Uterus (tissue), 4 donors: ENCODE data around the gene TRIP6. TPM values are rescaled to one million over a fixed set of nuclear protein-coding genes. Genes with fewer than 3 reads are reported as not detected.

ENCODE experiments used
- DNase-seq, 2 donors: peaks; one replicate each; pipeline ENCODE4 v3.0.0-alpha.2; 2019 to 2020
- H3K27ac ChIP-seq, 2 donors: fragments of 200-600 bp; sonication (generic); 1 replicate in 1 of 2; 2 replicates in 1 of 2; pipeline ENCODE4 v1.5.1; 2016 to 2018
- H3K27me3 ChIP-seq, 2 donors: fragments of 200-600 bp; sonication (generic); one replicate each; pipeline ENCODE4 v1.5.1; 2018 to 2019; ENCODE audit warnings: control low read depth in 1 of 2
- H3K36me3 ChIP-seq, 2 donors: fragments of 200-600 bp; sonication (generic); one replicate each; pipeline ENCODE4 v1.5.1; 2019; ENCODE audit warnings: control low read depth in 1 of 2
- H3K4me1 ChIP-seq, 2 donors: fragments of 200-600 bp; sonication (generic); one replicate each; pipeline ENCODE4 v1.5.1; 2018 to 2019; ENCODE audit warnings: control low read depth in 1 of 2
- H3K4me3 ChIP-seq, 2 donors: fragments of 200-600 bp; sonication (generic); 1 replicate in 1 of 2; 2 replicates in 1 of 2; pipeline ENCODE4 v1.5.1; 2018 to 2019; ENCODE audit warnings: mild to moderate bottlenecking in 1 of 2
- H3K9me3 ChIP-seq, 2 donors: fragments of 200-600 bp; sonication (generic); one replicate each; pipeline ENCODE4 v1.5.1; 2019; ENCODE audit warnings: control low read depth in 1 of 2
- CTCF ChIP-seq, 4 experiments: fragments of 200-600 bp in 2 of 4; fragments of 450-650 bp in 2 of 4; sonication (generic) in 2 of 4; IDR thresholded peaks; one replicate each; pipeline ENCODE4 v1.5.1; 2016 to 2019; ENCODE audit warnings: antibody characterized with exemption in 4 of 4, mild to moderate bottlenecking in 2 of 4, moderate library complexity in 1 of 4
- POLR2A ChIP-seq, 2 donors: fragments of 450-650 bp; IDR thresholded peaks; one replicate each; pipeline ENCODE4 v1.6.1; 2016; ENCODE audit warnings: antibody characterized with exemption in 2 of 2, mild to moderate bottlenecking in 1 of 2, moderate library complexity in 1 of 2
- intact Hi-C: fragments of 100-400 bp; cut with DNase I; formaldehyde crosslinking; loops from one replicate; pipeline ENCODE4 v1.15.1; 2023; ENCODE audit warnings: low total_unique reads
- total RNA-seq, 4 donors: library from RNA; depleted of rRNA in 3 of 4; stranded (reverse); fragments of >200 nt in 3 of 4; gene quantifications; one replicate each; pipeline versions ENCODE4 v1.1.0 to v1.2.4, GENCODE V29; 2014 to 2023
- donor health status: DM: yes; HTN: yes; CAD: no.

TRIP6 gene
- total RNA-seq, 4 donors from 2014 or later = 26.2 to 105 (median 61.6) TPM

DNA sequence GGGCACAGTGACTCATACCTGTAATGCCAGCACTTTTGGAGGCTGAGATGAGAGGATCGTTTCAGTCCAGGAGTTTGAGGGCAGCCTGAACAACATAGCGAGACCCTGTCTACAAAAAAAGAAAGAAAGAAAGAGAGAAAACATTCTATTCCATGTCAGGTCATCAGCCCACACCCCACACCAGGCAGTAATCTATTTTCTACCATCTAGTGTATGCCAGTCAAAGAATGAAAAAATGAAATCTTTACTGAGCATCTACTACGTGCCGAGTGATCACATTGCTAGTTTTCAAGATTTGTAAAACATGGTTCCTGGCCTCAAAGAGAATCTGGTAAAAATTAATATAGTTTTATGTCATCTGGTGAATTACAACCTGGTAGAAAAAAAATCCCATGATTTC, 36.8 kb upstream of the TRIP6 start:
- H3K9me3 ChIP-seq = no peaks in the 10 kb centered on the region
- no peak for DNase-seq
- intact Hi-C loops = no loop called here
- no peak overlapping the region for H3K4me3 ChIP-seq
- no peaks in the 10 kb centered on the region for H3K4me1 ChIP-seq
- H3K36me3 ChIP-seq = no peaks in the 10 kb centered on the region
- H3K27me3 ChIP-seq = no peaks in the 10 kb centered on the region
- TF ChIP-seq POLR2A (IDR thresholded peaks at IDR 0.05) = no peak
- no peak for TF ChIP-seq CTCF (IDR thresholded peaks at IDR 0.05)
- peak overlapping the region in 1 of 2 donors; percentile 92 for H3K27ac ChIP-seq

DNA sequence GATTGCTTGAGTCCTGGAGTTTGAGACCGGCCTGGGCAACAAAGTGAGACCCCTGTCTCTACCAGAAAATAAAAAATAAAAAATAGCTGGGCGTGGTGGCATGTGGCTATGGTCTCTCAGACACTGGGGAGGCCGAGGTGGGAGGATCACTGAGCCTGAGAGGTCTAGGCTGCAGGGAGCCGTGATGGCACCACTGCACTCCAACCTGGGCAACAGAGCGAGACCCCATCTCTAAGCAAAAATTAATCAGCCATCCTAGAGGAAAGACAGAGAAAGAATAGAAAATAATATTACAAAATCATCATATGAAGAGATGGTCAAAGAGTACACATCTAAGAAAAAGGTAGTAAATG, 34.9 kb upstream of the TRIP6 start:
- Histone ChIP-seq H3K4me1 (peaks cover 0 to 6% of the 10 kb centered on the region in 2 donors), H3K36me3 (no peaks in the 10 kb centered on the region), H3K4me3 (no peak overlapping the region), H3K27me3 (no peaks in the 10 kb centered on the region), H3K27ac (no peak overlapping the region), H3K9me3 (no peaks in the 10 kb centered on the region)
- no peak for DNase-seq
- no peak for TF ChIP-seq CTCF (IDR thresholded peaks at IDR 0.05)
- TF ChIP-seq POLR2A (IDR thresholded peaks at IDR 0.05) = no peak
- intact Hi-C loops = no loop called here

DNA sequence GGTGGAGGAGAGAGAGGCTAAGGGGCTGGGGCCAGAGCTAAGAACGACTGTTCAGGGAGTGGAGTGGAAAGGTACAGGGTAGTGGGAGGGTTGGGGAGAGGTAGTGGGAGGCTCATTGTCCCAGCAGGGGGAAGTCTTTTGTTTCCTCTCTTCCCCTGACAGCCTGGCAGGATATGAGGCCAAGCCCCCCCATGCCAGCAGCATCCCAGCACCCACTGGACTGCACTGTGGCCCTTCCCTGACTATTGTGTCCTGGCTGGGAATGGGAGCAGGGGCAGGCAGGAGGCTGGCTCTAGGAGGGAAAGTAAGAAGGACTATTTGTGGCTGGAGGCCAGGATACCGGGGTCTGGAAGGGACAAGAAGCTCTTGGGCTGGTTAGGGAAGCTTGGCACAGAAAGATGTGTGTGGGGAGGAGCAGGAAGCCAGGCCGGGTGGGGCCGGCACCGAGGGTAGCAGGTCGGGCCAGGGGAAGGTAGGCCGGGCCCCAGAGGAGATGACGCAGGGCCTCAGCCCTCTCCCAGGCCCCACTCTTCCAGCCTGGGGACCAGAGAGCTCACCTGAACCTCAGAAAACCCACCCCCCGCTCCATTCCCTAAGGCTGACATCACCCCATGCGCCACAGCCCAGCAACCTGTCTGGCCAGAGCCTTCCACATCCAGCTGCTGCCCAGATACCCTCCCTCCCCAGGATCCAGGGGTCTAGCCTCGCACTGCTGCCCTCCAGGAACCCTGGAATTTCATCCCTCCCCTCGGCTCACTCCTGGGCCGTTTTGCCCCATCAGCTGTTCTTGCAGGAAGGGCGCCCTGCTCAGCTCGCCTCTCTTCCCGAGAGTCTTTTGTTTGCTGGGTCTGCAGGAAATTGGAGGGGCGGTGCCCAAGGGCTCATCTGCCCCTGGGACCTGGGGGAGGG, 31.0 kb upstream of the TRIP6 start:
- Histone ChIP-seq H3K27me3 (no peaks in the 10 kb centered on the region), H3K36me3 (no peaks in the 10 kb centered on the region), H3K4me3 (no peak overlapping the region), H3K27ac (peak overlapping the region; percentile 85 to 86), H3K4me1 (peaks cover 0 to 6% of the 10 kb centered on the region in 2 donors), H3K9me3 (no peaks in the 10 kb centered on the region)
- TF ChIP-seq POLR2A (IDR thresholded peaks at IDR 0.05) = no peak
- TF ChIP-seq CTCF (IDR thresholded peaks at IDR 0.05) = no peak
- intact Hi-C loops = no loop called here
- peak; percentile 41 to 85 for DNase-seq

DNA sequence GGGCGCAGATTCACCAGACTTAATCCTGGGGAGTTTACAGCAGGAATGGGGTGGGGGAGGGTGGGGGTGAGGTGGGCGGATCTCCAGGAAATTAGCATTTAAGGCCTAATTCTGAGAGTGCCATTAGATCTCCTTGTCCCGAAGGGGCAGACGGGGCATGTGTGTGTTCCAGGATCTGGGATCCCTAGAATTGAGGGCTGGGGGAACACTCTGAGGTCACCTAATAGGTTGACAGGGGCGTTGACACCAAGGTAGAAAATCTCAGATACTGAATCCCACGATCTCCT, 30.4 kb upstream of the TRIP6 start:
- Histone ChIP-seq H3K4me3 (peak overlapping the region; percentile 31 to 37), H3K9me3 (no peaks in the 10 kb centered on the region), H3K36me3 (no peaks in the 10 kb centered on the region), H3K27ac (peak overlapping the region; percentile 85 to 86), H3K27me3 (no peaks in the 10 kb centered on the region), H3K4me1 (peaks cover 0 to 6% of the 10 kb centered on the region in 2 donors)
- no peak for TF ChIP-seq CTCF (IDR thresholded peaks at IDR 0.05)
- TF ChIP-seq POLR2A (IDR thresholded peaks at IDR 0.05) = no peak
- intact Hi-C loops = no loop called here
- DNase-seq = no peak

GRCh38 chr7:100837099-100837836, 29.9 kb upstream of the TRIP6 start:
- peak; percentile 27 to 36 for TF ChIP-seq POLR2A (IDR thresholded peaks at IDR 0.05)
- TF ChIP-seq CTCF (IDR thresholded peaks at IDR 0.05) = peak in 1 of 4 experiments; percentile 8
- Histone ChIP-seq H3K27ac (peak overlapping the region; percentile 85 to 86), H3K4me3 (peak overlapping the region; percentile 31 to 37), H3K27me3 (no peaks in the 10 kb centered on the region), H3K9me3 (no peaks in the 10 kb centered on the region), H3K4me1 (peaks cover 0 to 6% of the 10 kb centered on the region in 2 donors), H3K36me3 (no peaks in the 10 kb centered on the region)
- intact Hi-C loops = no loop called here
- peak; percentile 91 to 92 for DNase-seq
